ENCODE results near the gene GYPC.

DNA sequence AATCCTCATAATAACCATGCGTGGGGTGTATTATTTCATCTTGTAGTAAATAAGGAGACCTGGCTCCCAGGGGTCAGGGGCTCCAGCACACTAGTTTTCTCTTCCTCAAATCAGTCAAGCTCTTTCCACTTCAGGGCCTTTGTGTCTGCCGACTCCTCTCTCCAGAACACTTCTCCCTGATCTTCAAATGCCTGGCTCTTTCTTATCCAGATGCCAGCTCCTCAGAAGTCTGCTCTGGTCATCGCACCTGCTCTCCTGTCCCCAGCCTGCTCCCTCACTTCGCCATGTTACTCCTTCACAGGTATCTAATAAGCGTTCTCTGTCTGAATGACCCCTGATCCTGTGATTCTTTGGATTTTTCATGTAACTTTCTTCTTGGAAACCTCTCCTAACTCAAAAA is 62.0 kb downstream of the GYPC start:
- no peak for TF ChIP-seq POLR2A (IDR thresholded peaks at IDR 0.05)
- TF ChIP-seq, protein P1, sequence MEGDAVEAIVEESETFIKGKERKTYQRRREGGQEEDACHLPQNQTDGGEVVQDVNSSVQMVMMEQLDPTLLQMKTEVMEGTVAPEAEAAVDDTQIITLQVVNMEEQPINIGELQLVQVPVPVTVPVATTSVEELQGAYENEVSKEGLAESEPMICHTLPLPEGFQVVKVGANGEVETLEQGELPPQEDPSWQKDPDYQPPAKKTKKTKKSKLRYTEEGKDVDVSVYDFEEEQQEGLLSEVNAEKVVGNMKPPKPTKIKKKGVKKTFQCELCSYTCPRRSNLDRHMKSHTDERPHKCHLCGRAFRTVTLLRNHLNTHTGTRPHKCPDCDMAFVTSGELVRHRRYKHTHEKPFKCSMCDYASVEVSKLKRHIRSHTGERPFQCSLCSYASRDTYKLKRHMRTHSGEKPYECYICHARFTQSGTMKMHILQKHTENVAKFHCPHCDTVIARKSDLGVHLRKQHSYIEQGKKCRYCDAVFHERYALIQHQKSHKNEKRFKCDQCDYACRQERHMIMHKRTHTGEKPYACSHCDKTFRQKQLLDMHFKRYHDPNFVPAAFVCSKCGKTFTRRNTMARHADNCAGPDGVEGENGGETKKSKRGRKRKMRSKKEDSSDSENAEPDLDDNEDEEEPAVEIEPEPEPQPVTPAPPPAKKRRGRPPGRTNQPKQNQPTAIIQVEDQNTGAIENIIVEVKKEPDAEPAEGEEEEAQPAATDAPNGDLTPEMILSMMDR (IDR thresholded peaks at IDR 0.05) = no peak
- no peak for TF ChIP-seq POLR2AphosphoS5 (IDR thresholded peaks at IDR 0.05)
